Suprapubic skin (tissue), 3 donors: ENCODE results near the gene PRKCE.

Experiments used
- CTCF ChIP-seq, 2 donors: fragments of 200-600 bp in 1 of 2; fragments of 450-650 bp in 1 of 2; sonication (generic) in 1 of 2; IDR thresholded peaks; one replicate each; pipeline ENCODE4 v1.5.1; 2016 to 2019; ENCODE audit warnings: antibody characterized with exemption in 2 of 2, mild to moderate bottlenecking in 1 of 2, moderate library complexity in 1 of 2
- EP300 ChIP-seq: sonication (generic); formaldehyde crosslinking; IDR thresholded peaks from one replicate; pipeline ENCODE4 v1.6.1; 2017; ENCODE audit warnings: antibody characterized with exemption
- POLR2A ChIP-seq, 2 donors: fragments of 450-650 bp; IDR thresholded peaks; one replicate each; pipeline ENCODE4 v1.6.1; 2017; ENCODE audit warnings: antibody characterized with exemption in 2 of 2, mild to moderate bottlenecking in 2 of 2, moderate library complexity in 2 of 2

- TF ChIP-seq CTCF (IDR thresholded peaks at IDR 0.05) = no peak
- TF ChIP-seq POLR2A (IDR thresholded peaks at IDR 0.05) = no peak
- TF ChIP-seq EP300 = no peak
These were observed 56.2 kb downstream of the PRKCE start for GRCh38 chr2:45707661-45708060.
